ENCODE measurements around the gene ZFR2.

DNA sequence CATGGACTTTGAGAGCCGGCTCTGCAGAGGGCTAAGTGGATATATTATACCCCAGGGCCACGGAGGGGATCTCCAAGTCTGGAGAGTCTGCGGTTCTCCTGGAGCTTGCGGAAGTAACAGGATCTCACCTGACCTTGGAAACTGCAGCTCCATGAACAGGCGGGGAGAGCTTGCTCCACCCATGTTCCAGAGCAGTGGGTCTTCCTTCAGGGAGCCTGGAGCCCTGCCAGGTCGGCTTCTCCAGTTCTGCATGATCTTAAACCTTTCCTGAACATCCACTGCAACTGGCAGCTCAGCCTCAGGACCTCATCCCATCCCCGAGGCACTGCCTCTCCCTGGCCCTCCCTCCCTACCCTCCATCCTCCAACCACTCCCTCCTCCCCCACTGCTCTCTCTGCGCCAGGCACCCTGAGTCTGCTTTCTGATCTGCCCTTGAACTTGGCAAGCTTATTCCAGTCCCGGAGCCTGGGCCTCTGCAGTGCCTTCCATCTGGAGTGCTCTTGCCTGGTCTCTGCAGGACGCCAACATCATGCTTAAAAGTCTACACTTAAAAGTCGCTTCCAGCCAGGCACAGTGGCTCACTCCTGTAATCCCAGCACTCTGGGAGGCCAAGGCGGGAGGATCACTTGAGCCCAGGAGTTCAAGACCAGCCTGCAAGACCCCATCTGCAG is 24.8 kb upstream of the ZFR2 start:
- TF ChIP-seq, protein P1, sequence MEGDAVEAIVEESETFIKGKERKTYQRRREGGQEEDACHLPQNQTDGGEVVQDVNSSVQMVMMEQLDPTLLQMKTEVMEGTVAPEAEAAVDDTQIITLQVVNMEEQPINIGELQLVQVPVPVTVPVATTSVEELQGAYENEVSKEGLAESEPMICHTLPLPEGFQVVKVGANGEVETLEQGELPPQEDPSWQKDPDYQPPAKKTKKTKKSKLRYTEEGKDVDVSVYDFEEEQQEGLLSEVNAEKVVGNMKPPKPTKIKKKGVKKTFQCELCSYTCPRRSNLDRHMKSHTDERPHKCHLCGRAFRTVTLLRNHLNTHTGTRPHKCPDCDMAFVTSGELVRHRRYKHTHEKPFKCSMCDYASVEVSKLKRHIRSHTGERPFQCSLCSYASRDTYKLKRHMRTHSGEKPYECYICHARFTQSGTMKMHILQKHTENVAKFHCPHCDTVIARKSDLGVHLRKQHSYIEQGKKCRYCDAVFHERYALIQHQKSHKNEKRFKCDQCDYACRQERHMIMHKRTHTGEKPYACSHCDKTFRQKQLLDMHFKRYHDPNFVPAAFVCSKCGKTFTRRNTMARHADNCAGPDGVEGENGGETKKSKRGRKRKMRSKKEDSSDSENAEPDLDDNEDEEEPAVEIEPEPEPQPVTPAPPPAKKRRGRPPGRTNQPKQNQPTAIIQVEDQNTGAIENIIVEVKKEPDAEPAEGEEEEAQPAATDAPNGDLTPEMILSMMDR (IDR thresholded peaks at IDR 0.05): no peak
- TF ChIP-seq POLR2A (IDR thresholded peaks at IDR 0.05): no peak
